ENCODE measurements around the gene RPS16.

Gene RPS16

GRCh38 chr19:39417463-39418181, 18.1 kb downstream of the RPS16 start:
- FAIRE-seq (no peak), DNase-seq (ENCODE audit: insufficient read length, low spot score) (no peak)
- no peak for TF ChIP-seq CTCF (IDR thresholded peaks at IDR 0.05; ENCODE audit: insufficient read depth, missing control alignments)

- DNase-seq (ENCODE audit: insufficient read length, low spot score), result no peak
- FAIRE-seq, result no peak
- no peak for TF ChIP-seq CTCF (IDR thresholded peaks at IDR 0.05; ENCODE audit: insufficient read depth, missing control alignments)
Measured at GRCh38 chr19:39416152-39417120, 19.3 kb downstream of the RPS16 start.

- TF ChIP-seq CTCF (IDR thresholded peaks at IDR 0.05; ENCODE audit: insufficient read depth, missing control alignments), result no peak
- DNase-seq (ENCODE audit: insufficient read length, low spot score) (no peak), FAIRE-seq (no peak)
Measured at GRCh38 chr19:39415111-39416046, 20.4 kb downstream of the RPS16 start.

GRCh38 chr19:39413911-39414608, 21.7 kb downstream of the RPS16 start:
- TF ChIP-seq CTCF (IDR thresholded peaks at IDR 0.05; ENCODE audit: insufficient read depth, missing control alignments), result peak; percentile 15
- no peak for DNase-seq (ENCODE audit: insufficient read length, low spot score)
- no peak for FAIRE-seq

GRCh38 chr19:39413272-39413910, 22.4 kb downstream of the RPS16 start:
- DNase-seq (ENCODE audit: insufficient read length, low spot score), result peak; percentile 73
- no peak for TF ChIP-seq CTCF (IDR thresholded peaks at IDR 0.05; ENCODE audit: insufficient read depth, missing control alignments)
- FAIRE-seq, result no peak

GRCh38 chr19:39412867-39413271, 22.9 kb downstream of the RPS16 start:
- TF ChIP-seq CTCF (IDR thresholded peaks at IDR 0.05; ENCODE audit: insufficient read depth, missing control alignments), result no peak
- DNase-seq (ENCODE audit: insufficient read length, low spot score) (no peak), FAIRE-seq (no peak)
